Body of pancreas (tissue), 4 donors: ENCODE data around the gene DCDC2C. TPM values are rescaled to one million over a fixed set of nuclear protein-coding genes. Genes with fewer than 3 reads are reported as not detected.

Source experiments
- ATAC-seq: fragments of 150-250 bp; one replicate; pipeline ENCODE4 v1.9.1; 2016
- DNase-seq, 4 donors: peaks; one replicate each; pipeline ENCODE4 v3.0.0-alpha.2; 2019
- H3K27ac ChIP-seq, 4 donors: fragments of 200-600 bp; sonication (generic); 1 replicate in 3 of 4; 2 replicates in 1 of 4; pipeline versions ENCODE4 v1.5.1 to v1.6.1; 2016 to 2019; ENCODE audit warnings: mild to moderate bottlenecking in 1 of 4, mixed read lengths in 1 of 4, moderate library complexity in 1 of 4
- H3K27me3 ChIP-seq, 2 donors: fragments of 200-600 bp; sonication (generic); one replicate each; pipeline ENCODE4 v1.6.0; 2016; ENCODE audit warnings: mild to moderate bottlenecking in 1 of 2
- H3K36me3 ChIP-seq, 2 donors: fragments of 200-600 bp; sonication (generic); replicated peaks in 1 of 2; 2 replicates each; pipeline ENCODE4 v1.5.1; 2016; ENCODE audit warnings: low read depth in 2 of 2; ENCODE audit not compliant: insufficient read depth in 1 of 2
- H3K4me1 ChIP-seq: fragments of 200-600 bp; sonication (generic); one replicate; pipeline ENCODE4 v1.6.0; 2016
- H3K4me3 ChIP-seq, 2 donors: fragments of 200-600 bp; sonication (generic); 1 replicate in 1 of 2; 2 replicates in 1 of 2; pipeline ENCODE4 v1.5.1; 2016 to 2019
- H3K9me3 ChIP-seq, 3 donors: fragments of 200-600 bp; sonication (generic); 1 replicate in 2 of 3; 2 replicates in 1 of 3; pipeline ENCODE4 v1.5.1; 2016
- CTCF ChIP-seq, 7 experiments: fragments of 450-650 bp in 4 of 7; fragments of 200-600 bp in 3 of 7; sonication (generic) in 3 of 7; IDR thresholded peaks; one replicate each; pipeline ENCODE4 v1.5.1; 2016 to 2019; ENCODE audit warnings: antibody characterized with exemption in 7 of 7
- POLR2A ChIP-seq, 3 donors: fragments of 450-650 bp; IDR thresholded peaks; one replicate each; pipeline ENCODE4 v1.6.1; 2016; ENCODE audit warnings: antibody characterized with exemption in 3 of 3, mild to moderate bottlenecking in 2 of 3
- WGBS, 2 donors: methylation state at CpG; one replicate each; pipeline ENCODE4 v1.1.5; 2017; 5-methylcytosine and 5-hydroxymethylcytosine counted together
- intact Hi-C: fragments of 100-400 bp; cut with DNase I; formaldehyde crosslinking; loops from one replicate; pipeline ENCODE4 v1.15.1; 2023
- total RNA-seq, 2 donors: library from RNA; depleted of rRNA; stranded (reverse); fragments of >200 nt; gene quantifications; one replicate each; pipeline ENCODE4 v1.1.0, GENCODE V29; 2016

The DCDC2C gene
- total RNA-seq, 2 donors from 2014 or later, result not detected

GRCh38 chr2:3774336-3774735, 71.0 kb downstream of the DCDC2C start:
- DNase-seq (no peak), ATAC-seq (no peak)
- 56 to 58% methylated on average over 12 of the region's 12 CpGs for WGBS, 2 donors
- intact Hi-C loops, result no loop called here
- Histone ChIP-seq H3K27ac (no peak overlapping the region), H3K9me3 (no peaks in the 10 kb centered on the region), H3K4me3 (no peak overlapping the region), H3K4me1 (no peaks in the 10 kb centered on the region), H3K36me3 (no peaks in the 10 kb centered on the region), H3K27me3 (no peaks in the 10 kb centered on the region)
- TF ChIP-seq POLR2A (IDR thresholded peaks at IDR 0.05) (no peak), CTCF (IDR thresholded peaks at IDR 0.05) (no peak)

GRCh38 chr2:3776311-3776710, 72.9 kb downstream of the DCDC2C start:
- Histone ChIP-seq H3K9me3 (no peaks in the 10 kb centered on the region), H3K27ac (no peak overlapping the region), H3K36me3 (no peaks in the 10 kb centered on the region), H3K4me1 (no peaks in the 10 kb centered on the region), H3K27me3 (no peaks in the 10 kb centered on the region), H3K4me3 (no peak overlapping the region)
- WGBS, 2 donors, result 74 to 81% methylated on average over 10 of the region's 10 CpGs
- ATAC-seq (no peak), DNase-seq (no peak)
- TF ChIP-seq POLR2A (IDR thresholded peaks at IDR 0.05), result no peak
- no peak for TF ChIP-seq CTCF (IDR thresholded peaks at IDR 0.05)
- intact Hi-C loops, result no loop called here

GRCh38 chr2:3777966-3778365, 74.6 kb downstream of the DCDC2C start:
- TF ChIP-seq POLR2A (IDR thresholded peaks at IDR 0.05), result no peak
- TF ChIP-seq CTCF (IDR thresholded peaks at IDR 0.05), result no peak
- Histone ChIP-seq H3K4me1 (no peaks in the 10 kb centered on the region), H3K27ac (no peak overlapping the region), H3K27me3 (no peaks in the 10 kb centered on the region), H3K9me3 (no peaks in the 10 kb centered on the region), H3K36me3 (no peaks in the 10 kb centered on the region), H3K4me3 (no peak overlapping the region)
- WGBS, 2 donors, result 57 to 83% methylated on average over 7 to 9 of the region's 11 CpGs
- intact Hi-C loops, result no loop called here
- ATAC-seq (no peak), DNase-seq (no peak)

GRCh38 chr2:3778851-3779495, 75.6 kb downstream of the DCDC2C start:
- Histone ChIP-seq H3K9me3 (no peaks in the 10 kb centered on the region), H3K36me3 (no peaks in the 10 kb centered on the region), H3K27ac (no peak overlapping the region), H3K4me1 (no peaks in the 10 kb centered on the region), H3K27me3 (no peaks in the 10 kb centered on the region), H3K4me3 (no peak overlapping the region)
- intact Hi-C loops, result no loop called here
- TF ChIP-seq CTCF (IDR thresholded peaks at IDR 0.05), result no peak
- TF ChIP-seq POLR2A (IDR thresholded peaks at IDR 0.05), result no peak
- WGBS, 2 donors, result 64 to 69% methylated on average over 24 of the region's 24 CpGs
- DNase-seq, result no peak
- no peak for ATAC-seq

- DNase-seq, result no peak
- no peak for TF ChIP-seq CTCF (IDR thresholded peaks at IDR 0.05)
- TF ChIP-seq POLR2A (IDR thresholded peaks at IDR 0.05), result no peak
- Histone ChIP-seq H3K4me3 (no peak overlapping the region), H3K9me3 (no peaks in the 10 kb centered on the region), H3K27me3 (no peaks in the 10 kb centered on the region), H3K4me1 (no peaks in the 10 kb centered on the region), H3K27ac (no peak overlapping the region), H3K36me3 (no peaks in the 10 kb centered on the region)
- intact Hi-C loops, result no loop called here
- ATAC-seq, result no peak
- 23 to 25% methylated on average over 10 of the region's 10 CpGs for WGBS, 2 donors
These were observed 76.2 kb downstream of the DCDC2C start for GRCh38 chr2:3779496-3780049.
